Left colon (tissue), 2 donors: Measurements from ENCODE around the gene ISG15. TPM values are rescaled to one million over a fixed set of nuclear protein-coding genes. Genes with fewer than 3 reads are reported as not detected.

Source experiments
- ATAC-seq: fragments of 200-7000 bp; cut with Tn5 transposase; one replicate; pipeline ENCODE4 v1.9.1; 2020; ENCODE audit warnings: mild to moderate bottlenecking, moderate library complexity
- DNase-seq, 2 donors: peaks; one replicate each; pipeline ENCODE4 v3.0.0-alpha.2; 2020
- intact Hi-C, 2 donors: fragments of 100-400 bp; cut with DNase I in 1 of 2; cut with micrococcal nuclease in 1 of 2; formaldehyde crosslinking; loops; one replicate each; pipeline versions ENCODE4 v1.11.2 to v1.14.0; 2022; cut with DNase I, micrococcal nuclease
- total RNA-seq, 2 donors: library from RNA; stranded (reverse); fragmentation: NEBNext Ultra II Directional; extraction: Animal tissue kit (Norgen Biotek cat#: 25700); gene quantifications; one replicate each; pipeline ENCODE4 v1.2.1, GENCODE V29; 2021
- donor health status: DM: no; HTN: no; CAD: no.
- donor health status: DM: yes; HTN: yes; CAD: no.

ISG15 gene
- total RNA-seq, 2 donors from 2014 or later = 31.2 to 37.9 TPM

DNA sequence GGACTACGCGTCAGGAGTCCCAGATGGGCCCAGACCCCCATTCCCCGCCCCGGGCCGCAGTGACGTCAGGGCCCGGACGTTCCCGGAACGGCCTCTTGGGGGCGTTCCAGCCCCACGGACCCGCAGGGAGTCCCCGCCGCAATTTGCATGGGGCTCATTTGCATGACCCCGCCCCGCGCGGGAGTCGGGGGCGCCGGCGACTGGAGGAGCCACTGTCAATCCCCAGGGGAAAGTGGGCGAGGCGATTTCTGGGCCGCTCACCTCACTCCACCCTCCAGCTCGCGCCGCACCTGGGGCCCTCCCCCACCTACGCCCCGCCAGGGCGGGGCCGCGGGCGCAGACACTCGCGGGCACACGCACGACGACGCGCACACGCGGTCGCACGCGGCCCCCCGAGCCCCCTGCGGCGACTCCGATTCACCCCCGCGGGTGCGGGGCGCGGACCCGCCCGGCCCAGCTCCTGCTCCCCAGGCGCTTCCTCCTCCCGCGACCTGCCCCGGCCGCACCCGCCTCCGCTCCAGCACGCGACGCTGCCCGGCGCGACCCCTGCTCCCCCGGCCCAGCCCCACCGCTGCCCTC is 19.8 kb downstream of the ISG15 start:
- ATAC-seq (peak; percentile 90), DNase-seq (peak; percentile 91)
- intact Hi-C loops = no loop called here

DNA sequence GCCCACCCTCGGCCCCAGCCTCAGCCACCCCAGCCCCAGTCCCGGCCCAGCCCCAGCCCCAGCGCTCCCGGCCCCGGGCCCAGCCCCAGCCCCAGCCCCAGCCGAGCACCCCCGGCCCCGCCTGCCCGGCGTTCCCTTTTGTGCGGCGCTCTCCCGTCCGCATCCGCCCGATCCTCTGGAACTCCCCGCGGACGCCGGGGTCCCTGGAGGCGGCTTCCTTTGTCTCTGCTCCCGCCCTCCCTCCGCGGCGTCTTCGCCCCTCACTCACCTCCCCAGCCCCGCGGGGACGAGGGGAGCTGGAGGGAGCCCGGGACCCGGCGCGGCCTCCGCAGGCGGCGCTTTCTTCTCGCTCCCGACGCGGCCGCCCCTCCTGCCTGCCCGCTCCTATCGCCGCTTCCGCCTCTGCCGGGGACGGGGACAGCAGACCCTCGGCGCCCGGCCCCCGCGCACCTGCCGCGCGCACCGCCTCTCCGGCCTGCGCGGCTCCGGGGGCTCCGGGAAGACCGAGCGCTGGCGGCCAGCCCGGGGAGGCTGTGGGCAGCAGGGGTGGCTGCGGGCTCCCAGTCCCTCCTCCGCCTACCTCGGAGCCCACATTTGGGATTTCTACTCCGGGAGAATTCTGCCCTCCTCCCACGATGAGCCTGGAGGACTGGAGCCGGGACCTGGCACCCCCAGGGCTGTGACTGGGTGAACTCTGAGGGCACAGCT is 20.6 kb downstream of the ISG15 start:
- DNase-seq = no peak
- intact Hi-C loops = no loop called here
- ATAC-seq = no peak

DNA sequence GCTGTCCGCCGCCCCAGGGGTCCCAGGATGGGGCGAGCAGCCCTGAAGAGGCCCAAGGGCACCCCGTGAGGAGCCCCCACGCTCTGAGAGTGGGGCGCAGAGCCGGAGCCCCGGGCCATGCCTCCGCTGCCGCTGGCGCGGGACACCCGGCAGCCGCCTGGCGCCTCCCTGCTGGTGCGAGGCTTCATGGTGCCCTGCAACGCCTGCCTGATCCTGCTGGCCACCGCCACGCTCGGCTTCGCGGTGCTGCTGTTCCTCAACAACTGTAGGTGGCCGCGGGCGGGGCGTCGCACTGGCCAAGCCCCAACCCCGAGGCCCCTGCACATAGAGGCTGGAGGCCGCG is 21.1 kb downstream of the ISG15 start:
- ATAC-seq (no peak), DNase-seq (no peak)
- intact Hi-C loops = no loop called here

DNA sequence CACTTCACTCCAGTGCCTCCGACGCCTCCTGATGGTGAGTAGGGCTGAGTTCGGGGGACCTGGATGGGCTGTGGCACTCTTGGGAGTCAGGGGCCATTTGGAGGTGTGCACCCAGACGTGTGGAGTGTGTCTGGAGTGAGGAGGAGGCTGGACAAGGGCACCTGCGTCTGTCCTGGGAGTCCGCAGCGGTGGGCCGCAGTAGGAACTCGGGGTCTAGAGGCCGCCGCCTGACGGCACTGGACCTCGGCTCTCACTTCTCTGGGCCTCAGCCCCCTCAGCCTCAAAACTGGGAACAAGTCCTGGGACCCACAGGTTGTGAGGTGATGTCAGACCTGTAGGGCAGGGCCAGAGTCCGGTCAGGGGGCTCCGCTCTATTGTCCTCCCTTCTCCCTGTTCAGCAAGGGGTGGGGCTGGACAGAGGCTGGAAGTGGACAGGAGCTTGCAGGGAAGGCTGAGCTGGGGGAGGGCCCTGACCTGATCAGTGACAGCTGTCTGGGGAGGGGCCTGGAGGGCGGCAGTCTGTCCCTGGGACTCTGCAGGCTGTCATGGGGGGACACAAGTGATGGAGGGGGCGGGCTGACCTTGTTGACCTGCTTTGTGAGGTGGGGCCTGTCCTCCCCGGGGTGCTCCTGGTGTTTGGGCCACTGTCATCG is 22.1 kb downstream of the ISG15 start:
- intact Hi-C loops = no loop called here
- ATAC-seq (no peak), DNase-seq (no peak)

DNA sequence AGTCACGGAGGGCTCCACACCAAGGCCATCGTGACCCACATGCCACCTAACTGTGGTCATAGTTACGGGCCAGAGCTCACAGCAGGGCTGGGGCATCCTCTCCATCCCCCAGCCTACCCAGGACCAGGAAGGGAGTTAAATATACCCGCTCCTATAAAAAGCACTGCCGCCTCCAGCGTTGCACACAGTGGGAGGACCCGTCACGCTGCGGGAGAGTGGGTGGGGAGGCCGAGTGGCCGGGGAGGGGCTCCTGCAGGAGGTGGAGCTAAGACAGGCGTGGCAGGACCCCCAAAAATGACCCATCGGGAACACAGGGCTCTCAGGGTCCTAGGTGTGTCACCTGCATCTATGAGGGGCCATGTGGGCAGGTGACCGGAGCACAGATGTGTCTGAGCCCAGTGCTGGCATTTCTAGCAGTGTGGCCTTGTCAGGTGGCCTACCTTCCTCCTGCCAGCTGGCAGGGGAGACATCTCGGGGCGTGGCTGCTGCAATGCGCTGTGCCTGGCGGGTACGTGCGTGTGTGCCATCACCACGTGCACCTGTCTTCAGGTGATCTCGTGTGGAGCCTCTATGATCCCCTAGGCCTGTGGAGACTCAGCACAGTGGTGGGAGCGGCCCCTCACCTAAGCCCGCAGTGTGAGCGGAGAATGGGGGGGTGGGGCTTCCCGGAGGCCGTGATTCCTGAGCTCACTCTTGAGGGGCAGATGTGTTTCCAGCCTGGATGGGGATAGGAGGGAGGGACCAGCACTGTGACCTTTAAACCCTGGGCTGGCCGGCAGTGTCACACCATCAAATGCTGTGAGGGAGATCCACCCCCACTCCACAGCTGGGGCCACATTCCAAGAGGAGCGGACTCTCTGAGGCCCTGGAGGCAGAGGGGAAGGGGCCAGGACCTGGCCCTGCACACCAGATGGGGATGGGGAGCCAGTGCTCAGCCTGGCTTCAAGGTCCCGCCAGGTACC is 24.4 kb downstream of the ISG15 start:
- intact Hi-C loops = no loop called here
- ATAC-seq (no peak), DNase-seq (no peak)

DNA sequence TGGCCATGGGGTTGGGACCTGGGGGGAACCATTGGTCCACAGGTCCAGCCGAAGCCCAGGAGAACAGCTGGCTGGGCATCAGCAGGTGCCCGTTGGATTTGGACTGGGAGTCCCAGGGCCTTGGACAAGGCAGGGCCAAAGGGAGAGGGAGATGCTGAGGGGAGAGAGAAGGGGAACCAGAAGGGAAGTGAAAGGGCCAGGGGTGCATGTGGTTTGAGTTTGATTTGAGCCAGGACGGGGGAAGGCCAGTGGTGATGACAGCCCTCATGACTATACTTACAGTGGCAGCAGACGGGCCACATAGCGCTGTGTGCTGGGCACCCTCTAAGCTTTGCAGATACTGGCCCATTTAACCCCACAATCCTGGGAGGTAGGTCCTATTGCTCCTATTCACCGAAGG is 25.4 kb downstream of the ISG15 start:
- DNase-seq (no peak), ATAC-seq (no peak)
- intact Hi-C loops = no loop called here

DNA sequence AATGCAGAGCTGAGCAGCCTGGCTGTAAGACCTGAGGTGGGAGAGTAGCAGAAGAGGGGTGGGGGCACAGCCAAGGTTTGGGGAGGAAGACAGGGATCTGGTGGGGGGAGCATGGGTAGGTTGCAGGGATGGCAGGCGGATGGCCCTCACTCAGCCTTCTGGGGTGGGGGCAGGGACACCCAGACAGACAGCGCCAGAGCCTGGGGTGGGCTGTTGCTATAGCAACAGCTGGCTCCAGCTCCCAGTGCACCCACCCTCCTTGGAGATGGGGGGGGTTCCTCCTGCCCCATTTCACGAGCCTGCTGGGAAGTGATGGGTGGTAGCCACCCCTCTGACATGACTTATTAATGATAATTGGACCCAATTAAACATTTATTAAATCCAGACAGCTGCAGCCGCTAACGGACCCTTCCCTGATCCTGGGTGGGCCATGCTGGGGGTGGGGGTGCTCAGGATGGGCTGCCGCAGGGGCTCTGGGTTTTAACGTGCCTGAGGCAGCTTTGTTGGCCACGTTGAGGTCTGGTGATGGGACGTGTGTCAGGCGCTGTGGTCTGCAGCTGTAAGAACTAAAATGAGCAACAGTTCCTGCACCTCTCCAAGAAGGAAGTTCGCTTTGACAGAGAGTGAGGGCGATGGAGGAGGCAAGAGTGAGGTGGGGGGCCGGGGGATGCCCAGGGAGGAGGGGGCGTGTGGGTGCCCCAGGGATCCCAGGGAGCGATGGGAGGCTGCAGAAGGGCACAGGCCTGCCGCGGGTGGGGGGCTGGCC is 26.0 kb downstream of the ISG15 start:
- DNase-seq (no peak), ATAC-seq (no peak)
- intact Hi-C loops = no loop called here

DNA sequence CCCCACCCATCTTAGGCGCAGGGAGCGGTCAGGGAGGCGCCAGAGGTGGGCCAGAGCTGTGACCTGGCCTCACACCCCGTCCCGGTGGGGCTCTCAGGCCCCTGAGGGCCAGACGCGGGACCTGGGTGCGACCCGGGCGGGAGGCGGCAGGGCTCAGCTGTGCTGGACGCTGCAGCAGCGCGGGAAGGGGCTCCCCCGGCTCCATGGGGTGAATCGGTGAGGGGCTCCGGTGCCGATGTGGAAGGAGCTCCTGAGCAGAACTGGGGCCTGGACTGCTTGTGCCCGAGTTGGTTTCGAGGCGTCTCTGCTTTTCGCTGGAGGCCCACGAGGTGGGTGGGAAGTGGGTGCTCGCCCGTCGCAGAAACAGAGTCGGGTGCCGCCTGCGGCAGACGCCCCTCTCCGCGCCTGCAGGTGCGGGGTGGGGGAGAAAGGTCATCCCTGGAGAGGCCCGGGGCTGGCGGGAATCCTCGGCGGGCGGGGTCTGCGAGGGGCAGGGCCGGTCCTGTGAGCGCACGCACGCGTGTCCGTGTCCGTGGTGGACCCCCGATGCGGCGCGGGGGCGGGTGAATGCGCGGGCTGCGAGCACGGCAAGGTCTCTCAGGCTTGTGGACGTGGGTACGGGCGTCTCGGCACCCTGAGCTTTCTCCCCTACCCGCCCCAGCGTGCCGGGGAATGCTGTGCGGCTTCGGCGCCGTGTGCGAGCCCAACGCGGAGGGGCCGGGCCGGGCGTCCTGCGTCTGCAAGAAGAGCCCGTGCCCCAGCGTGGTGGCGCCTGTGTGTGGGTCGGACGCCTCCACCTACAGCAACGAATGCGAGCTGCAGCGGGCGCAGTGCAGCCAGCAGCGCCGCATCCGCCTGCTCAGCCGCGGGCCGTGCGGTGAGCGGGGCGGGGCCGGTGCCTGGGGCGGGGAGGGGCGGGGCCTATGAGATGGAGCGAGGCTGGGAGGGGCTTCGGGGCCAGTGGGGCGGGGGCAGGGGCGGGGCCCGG is 27.0 kb downstream of the ISG15 start:
- ATAC-seq (peak; percentile 90), DNase-seq (peak; percentile 75 to 81)
- intact Hi-C loops = no loop called here

DNA sequence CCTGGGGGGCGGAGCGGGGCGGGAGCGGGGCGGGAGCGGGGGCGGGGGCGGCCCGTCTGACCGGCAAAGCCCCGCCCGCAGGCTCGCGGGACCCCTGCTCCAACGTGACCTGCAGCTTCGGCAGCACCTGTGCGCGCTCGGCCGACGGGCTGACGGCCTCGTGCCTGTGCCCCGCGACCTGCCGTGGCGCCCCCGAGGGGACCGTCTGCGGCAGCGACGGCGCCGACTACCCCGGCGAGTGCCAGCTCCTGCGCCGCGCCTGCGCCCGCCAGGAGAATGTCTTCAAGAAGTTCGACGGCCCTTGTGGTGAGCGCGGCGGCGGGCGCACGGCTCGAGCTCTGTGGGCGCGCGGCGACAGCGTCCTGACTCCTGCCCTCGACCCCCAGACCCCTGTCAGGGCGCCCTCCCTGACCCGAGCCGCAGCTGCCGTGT is 27.8 kb downstream of the ISG15 start:
- DNase-seq (peak in 1 of 2 donors; percentile 45), ATAC-seq (no peak)
- intact Hi-C loops = no loop called here

DNA sequence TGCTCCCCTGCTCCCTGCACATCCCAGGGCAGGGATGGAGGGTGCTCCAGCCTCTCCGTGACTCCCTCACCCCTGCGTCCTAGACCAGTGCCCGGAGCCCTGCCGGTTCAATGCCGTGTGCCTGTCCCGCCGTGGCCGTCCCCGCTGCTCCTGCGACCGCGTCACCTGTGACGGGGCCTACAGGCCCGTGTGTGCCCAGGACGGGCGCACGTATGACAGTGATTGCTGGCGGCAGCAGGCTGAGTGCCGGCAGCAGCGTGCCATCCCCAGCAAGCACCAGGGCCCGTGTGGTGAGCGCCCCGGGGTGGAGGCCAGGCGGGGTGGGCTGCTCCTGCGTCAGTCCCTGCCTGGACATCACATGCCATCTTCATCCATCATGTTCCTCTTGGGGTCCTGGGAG is 28.6 kb downstream of the ISG15 start:
- intact Hi-C loops = no loop called here
- no peak for ATAC-seq
- no peak for DNase-seq

DNA sequence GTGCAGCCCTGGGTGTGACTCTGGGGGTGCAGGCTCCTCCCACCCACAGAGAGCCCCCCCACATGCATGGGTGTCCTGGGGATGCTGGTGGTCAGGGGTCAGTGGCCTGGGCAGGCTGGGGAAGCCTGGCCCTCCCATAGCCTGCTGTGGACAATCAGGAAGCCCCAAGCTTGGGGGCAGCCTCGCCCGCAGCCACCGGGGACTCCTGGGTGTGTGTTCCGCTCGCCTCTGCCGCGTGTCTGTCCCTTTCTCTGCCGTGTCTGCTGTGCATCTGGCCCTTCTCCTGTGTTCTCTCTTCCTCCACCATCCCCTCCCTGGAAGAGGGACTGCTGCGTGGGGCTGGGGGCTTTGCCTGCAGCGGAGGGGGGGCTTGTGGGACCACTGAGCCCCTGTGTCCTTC is 29.5 kb downstream of the ISG15 start:
- intact Hi-C loops = no loop called here
- DNase-seq (no peak), ATAC-seq (no peak)

DNA sequence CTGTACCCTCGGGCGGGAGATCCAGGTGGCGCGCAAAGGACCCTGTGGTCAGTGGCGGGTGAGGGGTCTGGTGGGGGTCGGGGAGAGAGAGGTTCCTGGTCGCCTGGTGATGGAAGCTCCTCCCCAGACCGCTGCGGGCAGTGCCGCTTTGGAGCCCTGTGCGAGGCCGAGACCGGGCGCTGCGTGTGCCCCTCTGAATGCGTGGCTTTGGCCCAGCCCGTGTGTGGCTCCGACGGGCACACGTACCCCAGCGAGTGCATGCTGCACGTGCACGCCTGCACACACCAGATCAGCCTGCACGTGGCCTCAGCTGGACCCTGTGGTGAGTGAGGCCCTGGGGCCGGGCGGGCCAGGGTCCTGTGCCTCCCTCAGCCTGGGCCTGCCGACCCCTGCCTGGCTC is 30.1 kb downstream of the ISG15 start:
- DNase-seq (no peak), ATAC-seq (no peak)
- intact Hi-C loops = no loop called here

DNA sequence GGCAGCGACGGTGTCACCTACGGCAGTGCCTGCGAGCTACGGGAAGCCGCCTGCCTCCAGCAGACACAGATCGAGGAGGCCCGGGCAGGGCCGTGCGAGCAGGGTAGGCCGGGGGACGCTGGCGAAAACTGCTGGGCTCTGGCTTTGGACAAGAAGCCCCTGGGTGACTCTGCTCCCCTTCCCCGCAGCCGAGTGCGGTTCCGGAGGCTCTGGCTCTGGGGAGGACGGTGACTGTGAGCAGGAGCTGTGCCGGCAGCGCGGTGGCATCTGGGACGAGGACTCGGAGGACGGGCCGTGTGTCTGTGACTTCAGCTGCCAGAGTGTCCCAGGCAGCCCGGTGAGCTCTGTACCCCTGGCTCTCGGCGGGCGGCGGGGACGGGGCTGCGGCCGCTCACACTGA is 30.6 kb downstream of the ISG15 start:
- intact Hi-C loops = no loop called here
- DNase-seq = no peak
- ATAC-seq = no peak

DNA sequence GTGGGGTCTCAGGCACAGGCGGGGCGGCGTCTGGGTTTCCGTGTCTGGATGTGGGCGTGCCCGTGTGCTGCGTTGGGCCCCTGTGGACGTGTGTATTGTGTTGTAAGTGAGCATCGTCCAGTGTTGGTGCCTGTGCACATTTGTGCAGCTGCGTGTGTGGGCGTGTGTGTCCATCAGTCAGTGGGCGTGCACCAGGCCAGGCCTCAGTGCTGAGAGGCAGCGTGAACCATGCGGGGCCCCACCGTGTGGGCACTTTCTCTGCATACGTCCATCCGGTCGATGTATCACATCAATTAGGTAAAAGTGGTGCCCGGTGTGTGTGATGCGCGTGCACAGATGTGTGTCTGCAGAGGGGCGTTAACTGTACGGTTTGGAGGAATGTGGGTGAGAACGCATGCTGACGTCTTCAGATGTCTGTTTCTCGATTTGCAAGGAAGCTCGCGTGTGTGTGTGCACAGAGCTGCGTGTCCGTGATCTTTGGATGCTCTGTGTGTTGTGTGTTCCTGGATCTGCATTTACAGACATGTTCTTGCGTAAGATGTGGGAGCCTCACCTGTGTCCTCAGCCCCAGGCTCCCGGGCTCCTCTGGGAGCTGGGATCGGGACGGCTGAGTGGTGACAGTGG is 31.3 kb downstream of the ISG15 start:
- no peak for DNase-seq
- intact Hi-C loops = no loop called here

DNA sequence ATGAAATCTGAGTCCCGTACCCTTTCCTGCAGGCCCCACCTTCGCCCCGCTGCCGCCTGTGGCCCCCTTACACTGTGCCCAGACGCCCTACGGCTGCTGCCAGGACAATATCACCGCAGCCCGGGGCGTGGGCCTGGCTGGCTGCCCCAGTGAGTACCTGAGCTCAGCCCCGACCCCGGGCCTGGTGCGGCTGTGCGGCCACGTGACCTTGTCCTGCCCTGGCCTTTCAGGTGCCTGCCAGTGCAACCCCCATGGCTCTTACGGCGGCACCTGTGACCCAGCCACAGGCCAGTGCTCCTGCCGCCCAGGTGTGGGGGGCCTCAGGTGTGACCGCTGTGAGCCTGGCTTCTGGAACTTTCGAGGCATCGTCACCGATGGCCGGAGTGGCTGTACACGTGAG is 31.8 kb downstream of the ISG15 start:
- ATAC-seq = no peak
- no peak for DNase-seq
- intact Hi-C loops = no loop called here

More for the DNA sequence above, 31.3 kb downstream of the ISG15 start:
- no peak for ATAC-seq

DNA sequence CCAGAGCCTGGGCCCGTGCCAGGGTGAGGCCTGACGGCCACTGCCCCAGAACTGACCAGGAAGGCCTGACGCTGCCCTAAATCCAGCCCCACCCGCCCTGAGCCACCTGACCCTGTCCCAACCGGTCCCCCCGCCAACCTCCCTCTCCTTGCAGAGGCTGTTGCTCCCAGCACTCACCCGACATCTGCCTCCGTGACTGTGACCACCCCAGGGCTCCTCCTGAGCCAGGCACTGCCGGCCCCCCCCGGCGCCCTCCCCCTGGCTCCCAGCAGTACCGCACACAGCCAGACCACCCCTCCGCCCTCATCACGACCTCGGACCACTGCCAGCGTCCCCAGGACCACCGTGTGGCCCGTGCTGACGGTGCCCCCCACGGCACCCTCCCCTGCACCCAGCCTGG is 32.9 kb downstream of the ISG15 start:
- no peak for ATAC-seq
- DNase-seq = no peak
- intact Hi-C loops = no loop called here

DNA sequence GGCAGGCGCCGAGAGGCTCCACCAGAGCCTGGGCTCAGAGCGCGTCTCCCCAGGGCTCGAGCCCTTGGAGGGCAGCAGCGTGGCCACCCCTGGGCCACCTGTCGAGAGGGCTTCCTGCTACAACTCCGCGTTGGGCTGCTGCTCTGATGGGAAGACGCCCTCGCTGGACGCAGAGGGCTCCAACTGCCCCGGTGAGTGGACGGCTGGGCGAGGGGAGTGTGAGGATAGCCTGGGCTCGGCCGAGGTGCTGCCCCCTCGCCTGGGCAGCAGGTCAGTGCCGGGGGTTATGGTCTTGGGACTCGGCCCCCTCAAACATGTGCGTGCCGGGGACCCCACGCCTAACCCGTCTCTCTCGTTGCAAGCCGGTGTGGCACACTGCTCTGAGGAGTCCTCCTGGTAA is 33.5 kb downstream of the ISG15 start:
- intact Hi-C loops = no loop called here
- DNase-seq (no peak), ATAC-seq (no peak)
